GM23248 (cell line): ENCODE data around the gene STAT4. TPM values are rescaled to one million over a fixed set of nuclear protein-coding genes. Genes with fewer than 3 reads are reported as not detected.

ENCODE experiments used
- DNase-seq: peaks from one replicate; pipeline ENCODE4 v3.0.0-alpha.2; 2015
- H2AFZ ChIP-seq: fragments of 200-600 bp; sonication (generic); 2 replicates; pipeline ENCODE4 v1.6.1; 2016; ENCODE audit warnings: antibody characterized with exemption
- H3F3A ChIP-seq: fragments of 200-600 bp; sonication (generic); 2 replicates; pipeline ENCODE4 v1.6.1; 2016; ENCODE audit warnings: mild to moderate bottlenecking, antibody characterized with exemption, mixed run types; ENCODE audit not compliant: insufficient read depth
- H3K27ac ChIP-seq: fragments of 200-600 bp; sonication (generic); 2 replicates; pipeline ENCODE4 v1.5.1; 2016; ENCODE audit warnings: mild to moderate bottlenecking
- H3K27me3 ChIP-seq: fragments of 200-600 bp; sonication (generic); replicated peaks from 2 replicates; pipeline ENCODE4 v1.6.1; 2016; ENCODE audit warnings: mild to moderate bottlenecking; ENCODE audit not compliant: insufficient read depth
- H3K36me3 ChIP-seq: fragments of 200-600 bp; sonication (generic); 2 replicates; pipeline ENCODE4 v1.6.1; 2016; ENCODE audit warnings: low read depth, mild to moderate bottlenecking
- H3K4me1 ChIP-seq: fragments of 200-600 bp; sonication (generic); 2 replicates; pipeline ENCODE4 v1.6.1; 2016; ENCODE audit warnings: mild to moderate bottlenecking; ENCODE audit not compliant: insufficient read depth
- H3K4me2 ChIP-seq: fragments of 200-600 bp; sonication (generic); one replicate; pipeline ENCODE4 v1.6.1; 2016; ENCODE audit warnings: mild to moderate bottlenecking; ENCODE audit not compliant: unreplicated experiment
- H3K4me3 ChIP-seq: fragments of 200-600 bp; sonication (generic); 2 replicates; pipeline ENCODE4 v1.5.1; 2016; ENCODE audit warnings: mild to moderate bottlenecking
- H3K79me2 ChIP-seq: fragments of 200-600 bp; sonication (generic); 2 replicates; pipeline ENCODE4 v1.6.1; 2016; ENCODE audit warnings: mild to moderate bottlenecking; ENCODE audit not compliant: insufficient read depth
- H3K9ac ChIP-seq: fragments of 200-600 bp; sonication (generic); 2 replicates; pipeline ENCODE4 v1.6.1; 2016; ENCODE audit warnings: mild to moderate bottlenecking
- H3K9me2 ChIP-seq: fragments of 200-600 bp; sonication (generic); 2 replicates; pipeline ENCODE4 v1.6.1; 2016; ENCODE audit warnings: mixed run types, mild to moderate bottlenecking, moderate library complexity; ENCODE audit not compliant: insufficient read depth
- H3K9me3 ChIP-seq: fragments of 200-600 bp; sonication (generic); one replicate; pipeline ENCODE4 v1.6.1; 2017; ENCODE audit warnings: low read depth
- H4K20me1 ChIP-seq: fragments of 200-600 bp; sonication (generic); 2 replicates; pipeline ENCODE4 v1.6.0; 2016; ENCODE audit not compliant: insufficient read depth
- EZH2 ChIP-seq: fragments of 200-600 bp; sonication (generic); IDR thresholded peaks from 2 replicates; pipeline ENCODE4 v1.6.1; 2018; ENCODE audit warnings: antibody characterized with exemption, mild to moderate bottlenecking; ENCODE audit not compliant: insufficient read depth, poor library complexity, severe bottlenecking
- EZH2phosphoT487 ChIP-seq: fragments of 200-600 bp; sonication (generic); IDR thresholded peaks from 2 replicates; pipeline ENCODE4 v1.6.1; 2018; ENCODE audit warnings: antibody characterized with exemption, moderate library complexity, mild to moderate bottlenecking, low read depth; ENCODE audit not compliant: insufficient read depth
- WGBS, 2 experiments: methylation state at CpG; one replicate each; pipeline ENCODE4 v1.1.6; 2015 to 2017; ENCODE audit warnings: low lambda C conversion rate in 2 of 2, low coverage in 1 of 2; ENCODE audit errors: missing lambda C conversion rate in 2 of 2; 5-methylcytosine and 5-hydroxymethylcytosine counted together
- in situ Hi-C: fragments of 300-500 bp; cut with MboI; formaldehyde crosslinking; loops from 2 replicates; pipeline ENCODE4 v1.15.0; 2020
- polyA plus RNA-seq: library from polyadenylated mRNA; unstranded; fragments of >200 nt; fragmentation: Nextera tagmentation; extraction: Ambion mirVana; gene quantifications from 2 replicates; pipeline ENCODE4 v1.2.1, GENCODE V29; 2016
- total RNA-seq: library from RNA; depleted of rRNA; stranded (reverse); fragments of >200 nt; shearing (Covaris generic); gene quantifications from 2 replicates; pipeline ENCODE4 v1.2.3, GENCODE V29; 2014

STAT4 gene
- total and polyA plus RNA-seq, 2 experiments from 2014 or later: 1.9 to 3.2 TPM

GRCh38 chr2:191037351-191037750, 113.4 kb downstream of the STAT4 start:
- Histone ChIP-seq H3K4me3 (no peak overlapping the region), H3K9me3 (no peaks in the 10 kb centered on the region), H3K9me2 (no peaks in the 10 kb centered on the region), H3K79me2 (no peaks in the 10 kb centered on the region), H2AFZ (peak overlapping the region; percentile 47), H3K27ac (peak overlapping the region; percentile 84), H3K4me1 (peaks cover 62% of the 10 kb centered on the region), H3F3A (peaks cover 34% of the 10 kb centered on the region), H4K20me1 (no peaks in the 10 kb centered on the region), H3K4me2 (peak overlapping the region; percentile 46), H3K36me3 (no peaks in the 10 kb centered on the region), H3K27me3 (no peaks in the 10 kb centered on the region), H3K9ac (peak overlapping the region; percentile 54)
- no peak for TF ChIP-seq EZH2phosphoT487
- TF ChIP-seq EZH2: no peak
- DNase-seq: peak; percentile 28
- WGBS, 2 experiments: 10 to 14% methylated on average over 4 of the region's 4 CpGs
- in situ Hi-C loops: no loop called here

GRCh38 chr2:191036363-191036762, 114.4 kb downstream of the STAT4 start:
- no peaks in the 10 kb centered on the region for H3K27me3 ChIP-seq
- H3K79me2 ChIP-seq: no peaks in the 10 kb centered on the region
- TF ChIP-seq EZH2phosphoT487: no peak
- no peak for TF ChIP-seq EZH2
- peaks cover 54% of the 10 kb centered on the region for H3K4me1 ChIP-seq
- no peaks in the 10 kb centered on the region for H3K36me3 ChIP-seq
- H3K9me2 ChIP-seq: no peaks in the 10 kb centered on the region
- no peak overlapping the region for H3K27ac ChIP-seq
- in situ Hi-C loops: no loop called here
- no peak overlapping the region for H3K9ac ChIP-seq
- H3K4me3 ChIP-seq: no peak overlapping the region
- H2AFZ ChIP-seq: no peak overlapping the region
- H3F3A ChIP-seq: peaks cover 34% of the 10 kb centered on the region
- H3K4me2 ChIP-seq: no peak overlapping the region
- DNase-seq: no peak
- H3K9me3 ChIP-seq: no peaks in the 10 kb centered on the region
- 62 to 69% methylated on average over 2 of the region's 2 CpGs for WGBS, 2 experiments
- no peaks in the 10 kb centered on the region for H4K20me1 ChIP-seq

GRCh38 chr2:191032588-191033429, 118.0 kb downstream of the STAT4 start:
- Histone ChIP-seq H4K20me1 (no peaks in the 10 kb centered on the region), H3K79me2 (no peaks in the 10 kb centered on the region), H3K27ac (no peak overlapping the region), H3F3A (peaks cover 18% of the 10 kb centered on the region), H3K4me2 (no peak overlapping the region), H3K9ac (no peak overlapping the region), H2AFZ (peak overlapping the region; percentile 25; the same call in 1 of the 2 replicates), H3K4me1 (peaks cover 36% of the 10 kb centered on the region), H3K9me2 (no peaks in the 10 kb centered on the region), H3K4me3 (no peak overlapping the region), H3K27me3 (no peaks in the 10 kb centered on the region), H3K36me3 (no peaks in the 10 kb centered on the region), H3K9me3 (no peaks in the 10 kb centered on the region)
- in situ Hi-C loops: no loop called here
- TF ChIP-seq EZH2phosphoT487 (no peak), EZH2 (no peak)
- no peak for DNase-seq
- WGBS, 2 experiments: 97 to 98% methylated on average over 8 of the region's 8 CpGs

- Histone ChIP-seq H3K9me2 (no peaks in the 10 kb centered on the region), H3K27ac (no peak overlapping the region), H3K27me3 (no peaks in the 10 kb centered on the region), H3K4me1 (peaks cover 21% of the 10 kb centered on the region), H3K4me3 (no peak overlapping the region), H3K9ac (no peak overlapping the region), H3F3A (peaks cover 7% of the 10 kb centered on the region), H3K4me2 (no peak overlapping the region), H3K9me3 (no peaks in the 10 kb centered on the region), H4K20me1 (no peaks in the 10 kb centered on the region), H3K36me3 (no peaks in the 10 kb centered on the region), H3K79me2 (no peaks in the 10 kb centered on the region), H2AFZ (no peak overlapping the region)
- 97 to 99% methylated on average over 2 of the region's 2 CpGs for WGBS, 2 experiments
- in situ Hi-C loops: no loop called here
- no peak for DNase-seq
- TF ChIP-seq EZH2phosphoT487 (no peak), EZH2 (no peak)
Measured at GRCh38 chr2:191031256-191031655, 119.5 kb downstream of the STAT4 start.
